Inflammatory macrophage (primary cell): ENCODE measurements around the gene ZBTB5.
"Not testable (repeated sequence)": the region's sequence is repeated elsewhere in the genome, so short reads cannot be mapped to it uniquely, and the experiment has no call there.

Experiments
- DNase-seq, 2 donors: peaks; one replicate each; pipeline ENCODE4 v3.0.0-alpha.2; 2020 to 2022

ZBTB5 gene

GRCh38 chr9:37486616-37487548, 21.6 kb upstream of the ZBTB5 start:
- no peak for DNase-seq

GRCh38 chr9:37486256-37486615, 21.0 kb upstream of the ZBTB5 start:
- no peak for DNase-seq

GRCh38 chr9:37485389-37486255, 20.4 kb upstream of the ZBTB5 start, which contains the start of gene POLR1E:
Gene POLR1E, plus strand, starts transcription at chr9:37485948. Its CDS starts 100 bp downstream, at chr9:37486048.
- DNase-seq: peak; percentile 96 to 97

GRCh38 chr9:37480759-37481158, 15.5 kb upstream of the ZBTB5 start:
- no peak for DNase-seq

- DNase-seq: not testable (repeated sequence)
Measured at GRCh38 chr9:37477987-37478619, 12.9 kb upstream of the ZBTB5 start.

GRCh38 chr9:37477443-37477842, 12.2 kb upstream of the ZBTB5 start:
- not testable (repeated sequence) for DNase-seq

- DNase-seq: no peak
Measured at GRCh38 chr9:37476930-37477329, 11.7 kb upstream of the ZBTB5 start.

- no peak for DNase-seq
Measured at GRCh38 chr9:37474438-37474837, 9.2 kb upstream of the ZBTB5 start.

GRCh38 chr9:37473982-37474381, 8.7 kb upstream of the ZBTB5 start:
- DNase-seq: not testable (repeated sequence)

GRCh38 chr9:37471942-37472684, 6.9 kb upstream of the ZBTB5 start:
- peak in 1 of 2 donors; percentile 17 for DNase-seq

- DNase-seq: no peak
Measured at GRCh38 chr9:37468620-37469019, 3.4 kb upstream of the ZBTB5 start.

- not testable (repeated sequence) for DNase-seq
Measured at GRCh38 chr9:37467530-37467929, 2.3 kb upstream of the ZBTB5 start.

- peak; percentile 24 to 34 for DNase-seq
Measured at GRCh38 chr9:37466037-37466709, 923 bp upstream of the ZBTB5 start.

- peak; percentile 17 to 50 for DNase-seq
Measured at GRCh38 chr9:37464426-37465248, 613 bp downstream of the ZBTB5 start.

- no peak for DNase-seq
Measured at GRCh38 chr9:37464006-37464405, 1.2 kb downstream of the ZBTB5 start.

GRCh38 chr9:37456817-37457216, 8.4 kb downstream of the ZBTB5 start:
- DNase-seq: no peak

- DNase-seq: no peak
Measured at GRCh38 chr9:37455884-37456647, 9.2 kb downstream of the ZBTB5 start.

GRCh38 chr9:37454238-37454637, 11.0 kb downstream of the ZBTB5 start:
- DNase-seq: no peak

GRCh38 chr9:37453827-37454226, 11.4 kb downstream of the ZBTB5 start:
- no peak for DNase-seq

- DNase-seq: no peak
Measured at GRCh38 chr9:37452611-37453010, 12.6 kb downstream of the ZBTB5 start.
